Effector CD4-positive, alpha-beta T cell (primary cell): Measurements from ENCODE around the gene SORT1. TPM values are rescaled to one million over a fixed set of nuclear protein-coding genes. Genes with fewer than 3 reads are reported as not detected.
"Not testable (repeated sequence)": the region's sequence is repeated elsewhere in the genome, so short reads cannot be mapped to it uniquely, and the experiment has no call there.

Experiments
- DNase-seq: peaks from one replicate; pipeline ENCODE4 v3.0.0-alpha.2; 2020
- total RNA-seq: gene quantifications from one replicate; lab custom pipeline; 2026; lab: John Stamatoyannopoulos, UW

SORT1 gene
- total RNA-seq: not detected

GRCh38 chr1:109397581-109398342 is at the start of gene SORT1:
Gene SORT1, minus strand, starts transcription at chr1:109397918. Its CDS starts 26 bp downstream, at chr1:109397892.
- DNase-seq: peak; percentile 27

GRCh38 chr1:109445949-109446695 is 48.4 kb upstream of the SORT1 start:
- not testable (repeated sequence) for DNase-seq

- no peak for DNase-seq
Observed at GRCh38 chr1:109444346-109444745, 46.6 kb upstream of the SORT1 start.

DNA sequence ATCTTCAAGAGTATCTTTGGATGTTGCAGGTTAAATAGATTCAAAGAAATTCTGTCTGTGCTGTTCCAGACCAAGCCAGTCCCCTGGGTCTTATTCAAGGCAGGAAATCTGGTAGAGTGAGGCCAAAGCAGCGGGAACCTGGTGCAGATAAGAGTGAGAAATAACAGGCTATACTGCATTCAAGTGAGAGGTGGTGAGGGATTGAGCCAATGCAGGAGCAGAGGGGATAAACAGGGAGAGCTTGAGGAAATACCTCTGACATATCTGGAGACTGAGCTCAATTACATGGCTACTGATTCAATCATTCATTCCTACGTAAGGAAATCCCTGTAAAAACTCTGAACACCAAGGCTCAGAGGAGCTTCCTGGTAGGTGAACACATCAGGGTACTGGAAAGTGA is 45.8 kb upstream of the SORT1 start:
- no peak for DNase-seq

DNA sequence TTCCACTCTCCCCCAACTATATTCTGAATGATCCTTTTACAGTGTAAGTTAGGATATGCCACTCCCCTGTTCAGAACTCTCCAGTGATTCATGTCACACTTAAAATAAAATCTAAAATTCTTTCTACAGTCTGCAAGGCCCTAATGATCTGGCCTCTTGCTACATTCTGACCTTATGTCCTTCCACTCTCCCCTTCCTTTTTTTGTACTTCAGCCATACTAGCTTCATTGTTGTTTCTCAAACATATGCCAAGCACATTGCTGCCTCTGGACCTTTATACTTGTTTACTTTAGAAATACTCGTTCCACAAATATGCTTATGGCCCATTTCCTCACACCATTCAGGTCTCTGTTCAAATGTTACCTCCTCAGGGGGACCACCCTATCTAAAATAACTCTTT is 43.4 kb upstream of the SORT1 start:
- DNase-seq: no peak

DNA sequence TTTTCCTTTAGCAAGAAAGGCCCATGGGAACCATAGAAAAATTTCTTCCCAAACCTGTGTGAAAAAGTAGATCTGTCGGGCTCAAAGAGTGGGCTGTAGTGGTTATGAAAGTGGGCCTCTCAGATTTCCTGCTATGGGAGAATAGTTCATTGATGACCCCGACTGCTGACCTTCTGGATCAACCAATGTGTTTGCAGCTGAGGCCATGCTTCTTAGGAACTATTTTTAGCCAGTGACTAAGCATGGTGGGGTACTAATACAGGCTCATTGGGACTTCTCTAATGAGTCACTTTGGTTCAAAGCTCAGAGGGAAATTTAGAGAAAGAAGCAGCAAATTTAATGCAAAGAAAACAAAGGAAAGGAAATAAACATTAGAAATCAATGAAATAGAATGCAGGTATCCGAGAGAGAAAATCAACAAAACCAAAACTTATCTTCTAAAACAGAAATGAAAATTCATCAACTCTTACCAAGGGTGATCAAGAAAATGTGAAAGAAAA is 41.1 kb upstream of the SORT1 start:
- DNase-seq: no peak

DNA sequence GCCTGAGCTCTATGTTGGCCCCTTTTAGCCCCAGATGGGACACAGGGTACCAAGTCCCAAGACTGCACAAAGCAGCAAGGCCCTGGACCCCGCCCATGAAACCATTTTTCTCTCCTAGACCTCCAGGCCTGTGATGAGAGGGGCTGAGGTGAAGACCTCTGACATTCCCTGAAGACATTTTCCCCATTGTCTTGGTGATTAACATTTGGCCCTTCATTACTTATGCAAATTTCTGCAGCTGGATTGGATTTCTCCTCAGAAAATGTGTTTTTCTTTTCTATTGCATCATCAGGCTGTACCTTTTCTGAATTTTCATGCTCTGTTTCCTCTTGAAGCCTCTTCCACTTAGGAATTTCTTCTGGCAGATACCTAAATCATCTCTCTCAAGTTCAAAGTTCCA is 36.8 kb upstream of the SORT1 start:
- DNase-seq: no peak

DNA sequence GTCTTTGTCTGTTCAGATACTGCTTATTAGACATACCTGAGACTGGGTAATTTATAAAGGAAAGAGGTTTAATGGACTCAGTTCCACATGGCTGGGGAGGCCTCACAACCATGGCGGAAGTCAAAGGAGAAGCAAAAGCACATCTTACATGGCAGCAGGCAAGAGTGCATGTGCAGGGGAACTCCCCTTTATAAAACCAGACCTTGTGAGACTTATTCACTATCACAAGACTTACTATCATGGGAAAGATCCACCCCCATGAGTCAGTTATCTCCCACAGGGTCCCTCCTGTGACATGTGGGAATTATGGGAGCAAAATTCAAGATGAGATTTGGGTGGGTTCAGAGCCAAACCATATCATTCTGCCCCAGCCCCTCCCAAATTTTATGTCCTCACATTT is 35.6 kb upstream of the SORT1 start:
- no peak for DNase-seq

DNA sequence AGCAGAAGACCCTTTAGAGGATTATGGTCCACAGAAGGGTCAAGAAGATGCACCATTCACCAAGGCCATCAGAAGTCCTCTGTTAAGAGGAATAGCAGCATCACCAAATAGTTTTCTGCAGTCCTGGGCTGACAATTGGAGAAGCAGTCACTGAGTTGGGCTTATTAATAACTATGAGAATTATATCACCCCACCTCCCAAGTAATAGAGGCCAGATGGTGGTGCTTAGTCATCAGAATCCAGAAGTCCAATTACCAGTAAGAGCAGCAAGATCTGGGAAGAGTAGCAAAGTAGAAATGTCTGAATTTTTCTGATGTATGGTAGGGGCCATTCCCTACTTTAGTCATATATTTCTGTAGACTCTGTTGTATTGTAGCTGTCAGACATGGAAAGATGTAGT is 34.6 kb upstream of the SORT1 start:
- DNase-seq: no peak

DNA sequence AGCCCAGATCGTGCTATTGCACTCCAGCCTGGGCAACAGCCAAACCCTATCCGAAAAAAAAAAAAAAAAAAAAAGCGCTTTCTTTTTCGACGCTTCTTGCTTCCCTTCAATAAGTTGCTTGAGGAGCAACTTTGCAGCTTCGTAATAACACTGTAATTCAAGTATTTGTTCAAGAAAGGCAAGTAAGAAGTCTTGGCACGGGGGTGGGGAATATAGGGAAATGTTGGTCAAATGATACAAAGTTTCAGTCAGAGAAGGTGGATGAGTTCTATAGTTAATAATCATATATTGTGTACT is 29.4 kb upstream of the SORT1 start:
- DNase-seq: no peak

GRCh38 chr1:109426281-109427170 is 28.8 kb upstream of the SORT1 start, which contains the start of gene PSMA5:
Gene PSMA5, minus strand, starts transcription at chr1:109426448. Its CDS starts 118 bp downstream, at chr1:109426330.
- peak; percentile 93 for DNase-seq

GRCh38 chr1:109425391-109426280 is 27.9 kb upstream of the SORT1 start:
- DNase-seq: peak; percentile 42

GRCh38 chr1:109423498-109423897 is 25.8 kb upstream of the SORT1 start:
- no peak for DNase-seq

- no peak for DNase-seq
Observed at GRCh38 chr1:109412551-109412950, 14.8 kb upstream of the SORT1 start.

GRCh38 chr1:109404838-109405237 is 7.1 kb upstream of the SORT1 start:
- DNase-seq: no peak

DNA sequence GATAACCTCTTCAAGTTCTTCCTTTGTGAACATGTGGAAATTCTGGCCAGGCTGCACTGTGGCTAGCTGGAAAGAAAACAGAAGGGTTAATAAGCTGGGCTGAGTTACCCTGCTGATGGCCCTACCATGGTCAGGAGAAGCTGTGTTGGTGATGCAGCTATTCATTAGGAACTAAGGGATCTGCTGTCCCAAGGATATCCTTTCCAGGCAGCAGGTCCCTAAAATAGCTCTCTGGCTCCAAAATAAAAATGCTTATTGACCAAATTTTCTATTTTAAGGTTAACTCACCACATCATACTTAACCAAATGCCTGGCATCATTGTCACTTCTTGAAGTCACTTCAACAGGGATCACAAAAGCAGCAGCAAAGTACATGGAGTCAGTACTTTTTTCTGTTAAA is 4.3 kb upstream of the SORT1 start:
- DNase-seq: no peak

GRCh38 chr1:109400035-109400655 is 2.4 kb upstream of the SORT1 start:
- no peak for DNase-seq

DNA sequence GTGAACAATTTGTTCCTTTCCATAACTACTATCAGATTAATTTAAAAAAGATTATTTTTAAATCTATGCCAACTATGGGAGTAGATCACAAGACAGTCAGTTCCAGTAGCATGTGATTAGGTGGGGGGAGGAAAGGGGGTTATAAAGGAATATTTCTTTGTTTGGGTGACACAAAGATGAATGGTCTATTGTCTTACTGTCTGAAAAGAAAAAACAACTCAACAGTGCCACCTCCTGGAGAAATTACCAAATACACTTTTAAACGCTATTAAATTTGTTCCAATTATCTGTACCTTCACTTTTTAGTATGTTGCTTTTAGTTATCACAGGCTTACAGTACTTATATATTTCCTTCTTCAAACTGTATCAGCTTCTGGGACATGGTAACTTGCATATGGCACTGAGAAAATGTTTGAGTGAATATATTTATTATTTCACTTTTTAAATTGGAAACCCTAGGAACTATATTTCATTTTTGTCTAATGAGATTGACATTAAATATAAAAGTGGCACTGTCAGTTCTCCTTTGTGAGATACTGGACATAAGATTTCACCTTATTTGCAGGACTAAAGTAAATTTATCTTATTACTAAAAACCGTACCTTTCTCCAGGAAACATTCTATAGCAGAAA is 1.7 kb upstream of the SORT1 start:
- DNase-seq: peak; percentile 33

DNA sequence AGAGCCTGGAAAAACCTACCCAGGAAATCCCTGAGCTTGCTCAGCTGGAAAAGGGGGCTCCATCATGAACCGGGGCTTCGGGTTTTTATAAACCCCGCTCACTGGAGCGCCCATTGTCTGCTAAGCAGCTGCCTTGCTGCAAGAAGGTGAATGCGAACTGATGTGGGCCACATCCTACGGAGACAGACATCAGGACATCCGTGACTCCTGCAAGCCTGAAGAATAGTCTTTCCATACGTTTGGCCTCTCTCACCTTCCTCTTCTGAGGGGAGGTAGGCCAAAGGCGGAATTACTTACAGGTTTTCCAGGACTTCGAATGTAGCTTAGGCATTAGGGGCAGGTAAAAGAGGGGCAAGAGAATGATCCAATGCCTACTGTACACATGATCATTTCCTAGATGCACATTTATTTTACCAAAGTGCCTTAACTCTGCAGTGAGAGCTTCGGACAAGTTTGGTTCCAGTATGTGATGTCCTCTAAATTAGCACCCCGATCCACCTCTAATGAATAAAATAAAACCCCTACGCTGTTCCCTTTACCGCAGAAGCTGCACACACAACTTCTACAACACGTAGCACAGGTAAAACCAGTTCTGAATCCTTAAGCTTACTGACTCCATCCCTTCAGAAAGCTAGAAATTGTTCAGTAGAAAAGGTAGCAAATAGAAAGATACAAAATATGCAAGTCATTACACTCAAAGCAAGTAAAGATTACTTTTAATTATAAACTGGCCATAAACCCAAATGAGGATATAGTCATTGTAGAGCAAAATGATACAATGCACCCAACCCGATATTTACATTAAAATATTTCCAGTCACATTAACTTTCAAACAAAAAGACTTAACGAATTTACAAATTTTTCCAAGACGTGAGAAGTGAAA is 866 bp upstream of the SORT1 start:
- no peak for DNase-seq
